HG03520 (cell line): ENCODE measurements around the gene ABCC6.

ENCODE experiments used
- ATAC-seq: cut with Tn5 transposase; IDR thresholded peaks from one replicate; pipeline ENCODE4 v1.9.1; 2021; ENCODE audit warnings: mild to moderate bottlenecking, moderate library complexity; ENCODE audit not compliant: unreplicated experiment

Gene ABCC6

GRCh38 chr16:16143931-16144330 is 79.4 kb downstream of the ABCC6 start:
- ATAC-seq, result no peak

- no peak for ATAC-seq
Measured at GRCh38 chr16:16143038-16143763, 80.1 kb downstream of the ABCC6 start.

DNA sequence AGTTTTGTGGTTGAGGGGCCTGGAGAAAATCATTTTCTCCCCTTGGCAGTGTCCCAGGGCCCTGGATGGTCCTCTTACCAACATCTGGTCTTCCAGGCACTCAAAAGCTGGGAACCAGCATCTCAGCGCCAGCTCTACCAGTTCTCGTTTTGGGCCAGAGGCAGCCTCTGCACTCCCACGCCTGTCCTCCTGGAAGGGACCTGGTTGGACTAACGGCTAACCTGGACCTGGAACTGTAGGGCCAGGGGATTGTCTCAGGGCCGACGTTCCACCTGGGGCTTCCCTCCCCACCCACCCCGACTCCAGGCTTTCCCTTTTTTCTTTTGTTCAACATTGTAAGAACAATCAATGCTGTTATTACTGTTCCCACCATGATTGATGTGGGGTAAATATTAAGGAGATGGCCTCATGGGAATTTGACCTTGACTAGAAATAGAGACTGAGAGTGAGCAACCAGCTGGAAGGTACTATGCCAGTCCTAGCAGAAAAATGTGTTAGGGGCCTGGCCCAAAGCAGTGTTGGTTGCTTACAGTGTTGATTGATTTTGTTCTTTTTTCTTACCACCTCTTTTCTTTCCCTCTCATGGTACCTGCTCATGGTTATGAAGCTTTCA is 81.4 kb downstream of the ABCC6 start:
- ATAC-seq, result no peak

DNA sequence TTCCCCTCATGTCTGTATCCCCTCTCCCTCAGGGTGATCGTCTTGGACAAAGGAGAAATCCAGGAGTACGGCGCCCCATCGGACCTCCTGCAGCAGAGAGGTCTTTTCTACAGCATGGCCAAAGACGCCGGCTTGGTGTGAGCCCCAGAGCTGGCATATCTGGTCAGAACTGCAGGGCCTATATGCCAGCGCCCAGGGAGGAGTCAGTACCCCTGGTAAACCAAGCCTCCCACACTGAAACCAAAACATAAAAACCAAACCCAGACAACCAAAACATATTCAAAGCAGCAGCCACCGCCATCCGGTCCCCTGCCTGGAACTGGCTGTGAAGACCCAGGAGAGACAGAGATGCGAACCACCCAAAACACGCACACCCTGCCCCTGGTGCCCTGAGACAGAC is 82.2 kb downstream of the ABCC6 start:
- no peak for ATAC-seq

- no peak for ATAC-seq
Measured at GRCh38 chr16:16140537-16140936, 82.8 kb downstream of the ABCC6 start.

GRCh38 chr16:16139806-16140205 is 83.5 kb downstream of the ABCC6 start:
- no peak for ATAC-seq

DNA sequence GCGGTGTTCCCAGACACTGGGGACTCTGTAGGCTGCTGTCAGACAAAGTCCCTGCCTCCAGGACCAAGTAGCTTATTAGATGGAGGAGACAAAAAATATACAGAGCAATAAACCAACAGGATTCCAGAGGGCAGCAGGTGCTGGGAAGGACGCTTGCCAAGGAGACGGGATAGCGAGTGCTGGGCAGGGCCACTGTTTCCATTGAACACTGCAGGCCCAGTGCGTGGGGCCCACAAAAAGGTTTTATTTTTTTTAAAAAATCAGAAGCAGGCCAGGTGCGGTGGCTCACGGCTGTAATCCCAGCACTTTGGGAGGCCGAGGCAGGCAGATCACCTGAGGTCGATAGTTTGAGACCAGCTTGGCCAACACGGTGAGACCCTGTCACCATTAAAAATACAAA is 84.2 kb downstream of the ABCC6 start:
- ATAC-seq, result no peak

DNA sequence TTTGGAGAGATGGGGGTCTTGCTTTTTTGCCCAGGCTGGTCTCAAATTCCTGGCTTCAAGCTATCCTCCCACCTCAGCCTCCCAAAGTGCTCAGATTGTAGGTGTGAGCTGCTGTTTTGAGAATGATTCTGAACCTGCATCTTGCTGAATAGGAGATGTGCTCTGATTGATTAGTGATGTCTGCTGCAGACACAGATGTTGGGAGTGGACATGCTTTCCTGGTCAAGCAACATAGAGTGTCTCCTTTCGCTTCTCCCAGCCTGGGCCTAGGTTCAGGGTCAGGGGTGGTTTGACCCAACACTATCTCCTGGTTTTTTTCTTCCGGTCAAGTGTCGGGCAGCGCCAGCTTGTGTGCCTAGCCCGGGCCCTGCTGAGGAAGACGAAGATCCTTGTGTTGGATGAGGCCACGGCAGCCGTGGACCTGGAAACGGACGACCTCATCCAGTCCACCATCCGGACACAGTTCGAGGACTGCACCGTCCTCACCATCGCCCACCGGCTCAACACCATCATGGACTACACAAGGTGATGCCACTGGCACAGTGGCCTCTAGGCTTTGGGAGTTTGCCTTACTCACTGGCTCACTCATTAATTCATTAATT is 85.2 kb downstream of the ABCC6 start:
- no peak for ATAC-seq

GRCh38 chr16:16137110-16137509 is 86.2 kb downstream of the ABCC6 start:
- ATAC-seq, result no peak

GRCh38 chr16:16136588-16136987 is 86.7 kb downstream of the ABCC6 start:
- ATAC-seq, result no peak

GRCh38 chr16:16133943-16134604 is 89.2 kb downstream of the ABCC6 start:
- ATAC-seq, result no peak

DNA sequence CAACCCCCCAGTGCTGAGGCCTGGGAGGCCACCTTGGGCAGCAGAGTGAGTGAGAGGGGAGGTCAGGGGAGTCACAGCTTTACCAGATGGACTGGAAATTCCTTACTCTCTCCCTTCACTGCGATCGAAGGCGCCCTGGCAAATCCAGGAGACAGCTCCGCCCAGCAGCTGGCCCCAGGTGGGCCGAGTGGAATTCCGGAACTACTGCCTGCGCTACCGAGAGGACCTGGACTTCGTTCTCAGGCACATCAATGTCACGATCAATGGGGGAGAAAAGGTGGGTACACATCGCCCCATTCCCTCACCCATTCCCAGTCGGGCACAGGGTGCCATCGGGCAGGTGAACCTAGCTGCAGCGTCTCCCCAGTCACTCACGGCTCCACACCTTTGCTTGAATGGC is 91.6 kb downstream of the ABCC6 start:
- no peak for ATAC-seq

- ATAC-seq, result no peak
Measured at GRCh38 chr16:16131204-16131603, 92.1 kb downstream of the ABCC6 start.

DNA sequence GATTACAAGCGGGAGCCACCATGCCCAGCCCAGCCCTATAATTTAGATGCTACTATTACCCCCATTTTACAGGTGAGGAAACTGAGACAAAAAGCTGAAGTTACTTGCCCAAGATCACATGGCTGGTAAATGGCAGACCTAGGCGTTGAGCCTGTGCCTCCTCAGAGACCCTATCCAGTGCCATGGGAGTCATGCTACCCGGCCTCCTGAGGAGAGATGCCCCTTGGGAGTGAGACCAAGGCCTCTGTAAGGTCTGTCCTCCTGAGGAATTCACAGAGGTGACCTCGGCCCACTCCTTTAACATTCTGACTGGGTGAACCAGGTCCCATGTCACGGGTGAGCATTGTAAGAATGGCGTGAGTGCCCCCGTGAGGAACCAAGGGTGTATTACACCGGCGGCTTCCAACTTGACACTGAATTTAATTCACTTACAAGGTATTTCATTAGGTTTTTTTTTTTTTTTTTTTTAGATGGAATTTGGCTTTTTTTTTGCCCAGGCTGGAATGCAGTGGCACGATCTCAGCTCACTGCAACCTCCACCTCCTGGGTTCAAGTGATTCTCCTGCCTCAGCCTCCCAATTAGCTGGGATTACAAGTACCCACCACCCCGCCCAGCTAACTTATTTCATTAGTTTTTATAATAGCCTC is 95.7 kb downstream of the ABCC6 start:
- no peak for ATAC-seq

DNA sequence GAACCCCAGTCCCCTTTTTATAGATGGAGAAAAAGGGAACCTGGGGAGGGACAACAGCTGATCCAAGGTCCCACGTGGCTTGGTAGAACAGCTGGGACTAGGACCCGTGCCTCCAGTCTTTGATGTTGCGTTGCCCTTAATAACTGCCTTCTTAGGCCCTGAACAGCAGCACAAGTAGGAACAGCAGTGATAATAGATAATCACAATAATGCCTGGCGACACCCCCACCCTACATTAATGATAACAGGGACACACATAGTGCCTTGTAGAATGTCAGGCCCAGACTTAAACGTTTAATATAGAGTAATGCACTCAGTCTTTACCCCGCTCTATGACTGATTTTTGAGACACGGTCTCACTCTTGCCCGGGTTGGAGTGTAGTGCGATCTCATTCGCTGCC is 96.4 kb downstream of the ABCC6 start:
- ATAC-seq, result no peak

DNA sequence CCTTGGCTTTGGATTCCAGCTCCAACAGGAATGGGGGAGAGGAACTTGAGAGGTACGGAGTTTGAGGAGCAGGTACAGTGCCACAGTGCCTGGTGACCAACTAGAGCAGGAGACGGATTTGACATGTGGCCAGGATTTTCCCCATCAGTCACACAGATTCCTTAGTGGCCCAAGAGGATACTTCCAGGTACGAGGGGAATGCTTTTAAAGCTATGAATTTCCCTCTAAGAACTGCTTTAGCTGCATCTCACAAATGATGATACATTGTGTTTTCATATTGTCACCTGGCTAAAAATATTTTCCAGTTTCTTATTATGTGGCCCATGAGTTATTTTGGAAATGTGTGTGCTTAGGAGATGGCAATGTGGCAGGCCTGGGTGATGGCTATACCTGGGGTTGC is 98.3 kb downstream of the ABCC6 start:
- no peak for ATAC-seq

GRCh38 chr16:16124438-16124837 is 98.9 kb downstream of the ABCC6 start:
- ATAC-seq, result no peak

- ATAC-seq, result no peak
Measured at GRCh38 chr16:16122264-16122663, 101.0 kb downstream of the ABCC6 start.

- ATAC-seq, result no peak
Measured at GRCh38 chr16:16121185-16121727, 102.0 kb downstream of the ABCC6 start.

DNA sequence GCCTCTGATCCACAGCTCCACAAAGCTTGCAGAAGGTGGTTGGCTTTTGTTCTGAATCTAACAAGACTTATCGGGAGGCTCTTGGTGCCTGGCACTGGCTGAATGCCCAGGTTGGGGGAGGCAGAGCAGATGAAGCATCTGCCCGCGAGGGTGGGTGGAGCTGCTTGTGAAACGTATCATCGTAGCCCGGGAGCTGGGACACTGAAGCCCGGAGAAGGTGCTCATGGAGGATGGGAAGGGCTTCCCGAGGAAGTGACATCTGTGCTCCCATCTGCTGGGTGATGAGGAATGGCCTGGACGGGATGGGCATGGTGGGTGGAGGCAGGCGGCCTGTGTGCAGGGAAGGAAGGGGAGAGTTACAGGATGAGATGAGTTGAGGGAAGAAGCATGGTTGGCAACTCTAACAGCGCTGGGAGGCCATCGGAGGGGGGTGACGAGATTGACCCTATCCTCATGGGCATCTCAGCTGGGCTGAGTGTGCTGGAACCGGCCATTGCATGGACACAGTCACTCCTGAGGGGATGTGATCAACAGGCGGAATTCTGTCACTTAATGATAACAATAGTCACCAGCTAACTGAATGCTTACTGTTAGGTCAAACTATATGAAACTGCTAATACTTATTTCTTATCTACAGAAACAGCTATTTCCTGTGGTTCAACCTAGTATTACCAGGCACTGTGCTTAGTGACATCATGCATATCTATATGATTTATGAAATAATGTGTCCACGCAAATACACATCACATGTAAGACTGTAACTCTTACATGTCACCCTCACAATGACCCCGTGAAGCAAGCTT is 102.7 kb downstream of the ABCC6 start:
- no peak for ATAC-seq
